Skin of body (tissue), 2 donors: ENCODE results near the gene ZNF586. TPM values are rescaled to one million over a fixed set of nuclear protein-coding genes. Genes with fewer than 3 reads are reported as not detected.
"Not testable (repeated sequence)": the region's sequence is repeated elsewhere in the genome, so short reads cannot be mapped to it uniquely, and the experiment has no call there.

Experiments used
- DNase-seq: peaks from one replicate; lab custom pipeline; 2025; lab: John Stamatoyannopoulos, UW
- total RNA-seq: library from RNA; depleted of rRNA; stranded (reverse); fragments of >200 nt; gene quantifications from one replicate; pipeline ENCODE4 v1.2.3, GENCODE V29; 2014

The ZNF586 gene
- total RNA-seq, 1 donor from 2014 or later, result 23.9 TPM

- DNase-seq, result not testable (repeated sequence)
These were observed 27.1 kb downstream of the ZNF586 start for GRCh38 chr19:57796580-57796979.

GRCh38 chr19:57800696-57801095, 31.2 kb downstream of the ZNF586 start:
- DNase-seq, result no peak

- DNase-seq, result no peak
These were observed 32.8 kb downstream of the ZNF586 start for GRCh38 chr19:57802269-57802668.

GRCh38 chr19:57803265-57803593, 33.8 kb downstream of the ZNF586 start:
- DNase-seq, result peak; percentile 23

GRCh38 chr19:57803594-57804325, 34.3 kb downstream of the ZNF586 start:
- no peak for DNase-seq

- no peak for DNase-seq
These were observed 38.1 kb downstream of the ZNF586 start for GRCh38 chr19:57807541-57807940.

GRCh38 chr19:57810410-57811295, 41.2 kb downstream of the ZNF586 start:
- DNase-seq, result not testable (repeated sequence)

GRCh38 chr19:57812226-57812625, 42.8 kb downstream of the ZNF586 start:
- DNase-seq, result no peak

GRCh38 chr19:57812975-57813820, 43.7 kb downstream of the ZNF586 start:
- not testable (repeated sequence) for DNase-seq

- no peak for DNase-seq
These were observed 44.5 kb downstream of the ZNF586 start for GRCh38 chr19:57813919-57814504.

GRCh38 chr19:57814505-57815246, 45.2 kb downstream of the ZNF586 start, which contains the start of gene ZNF552:
Gene ZNF552 (minus strand): TSS chr19:57814913. CDS start chr19:57814743, 170 bp downstream.
- peak; percentile 91 for DNase-seq

- no peak for DNase-seq
These were observed 46.0 kb downstream of the ZNF586 start for GRCh38 chr19:57815247-57816075.

GRCh38 chr19:57816652-57817051, 47.2 kb downstream of the ZNF586 start:
- DNase-seq, result no peak

- DNase-seq, result no peak
These were observed 48.5 kb downstream of the ZNF586 start for GRCh38 chr19:57817976-57818375.

GRCh38 chr19:57818378-57818777, 48.9 kb downstream of the ZNF586 start:
- DNase-seq, result no peak

- peak; percentile 93 for DNase-seq
These were observed 50.1 kb downstream of the ZNF586 start for GRCh38 chr19:57819475-57820148.

- DNase-seq, result no peak
These were observed 51.1 kb downstream of the ZNF586 start for GRCh38 chr19:57820599-57820998.

- DNase-seq, result not testable (repeated sequence)
These were observed 51.6 kb downstream of the ZNF586 start for GRCh38 chr19:57821095-57821494.

GRCh38 chr19:57821501-57821900, 52.0 kb downstream of the ZNF586 start:
- not testable (repeated sequence) for DNase-seq
